ENCODE data around the gene TTLL11. TPM values are rescaled to one million over a fixed set of nuclear protein-coding genes. Genes with fewer than 3 reads are reported as not detected.

The TTLL11 gene
- total RNA-seq, 4 donors from 2014 or later: 9.1 to 47.4 (median 11.3) TPM

GRCh38 chr9:121783521-121784507 lies 309.3 kb downstream of the TTLL11 start:
- in situ Hi-C loops (cut with MboI; ENCODE audit: low pct_ligation_motif_present in 1 of 4, low pct_unique_long_range_greater_than_20kb in 1 of 4, low sequenced_read_pairs in 3 of 4) (no loop called here), intact Hi-C loops (cut with DNase I; ENCODE audit: low total_unique reads) (no loop called here)
- TF ChIP-seq POLR2A (IDR thresholded peaks at IDR 0.05): no peak
- TF ChIP-seq, protein P1, sequence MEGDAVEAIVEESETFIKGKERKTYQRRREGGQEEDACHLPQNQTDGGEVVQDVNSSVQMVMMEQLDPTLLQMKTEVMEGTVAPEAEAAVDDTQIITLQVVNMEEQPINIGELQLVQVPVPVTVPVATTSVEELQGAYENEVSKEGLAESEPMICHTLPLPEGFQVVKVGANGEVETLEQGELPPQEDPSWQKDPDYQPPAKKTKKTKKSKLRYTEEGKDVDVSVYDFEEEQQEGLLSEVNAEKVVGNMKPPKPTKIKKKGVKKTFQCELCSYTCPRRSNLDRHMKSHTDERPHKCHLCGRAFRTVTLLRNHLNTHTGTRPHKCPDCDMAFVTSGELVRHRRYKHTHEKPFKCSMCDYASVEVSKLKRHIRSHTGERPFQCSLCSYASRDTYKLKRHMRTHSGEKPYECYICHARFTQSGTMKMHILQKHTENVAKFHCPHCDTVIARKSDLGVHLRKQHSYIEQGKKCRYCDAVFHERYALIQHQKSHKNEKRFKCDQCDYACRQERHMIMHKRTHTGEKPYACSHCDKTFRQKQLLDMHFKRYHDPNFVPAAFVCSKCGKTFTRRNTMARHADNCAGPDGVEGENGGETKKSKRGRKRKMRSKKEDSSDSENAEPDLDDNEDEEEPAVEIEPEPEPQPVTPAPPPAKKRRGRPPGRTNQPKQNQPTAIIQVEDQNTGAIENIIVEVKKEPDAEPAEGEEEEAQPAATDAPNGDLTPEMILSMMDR (IDR thresholded peaks at IDR 0.05): no peak
- no peak for TF ChIP-seq POLR2AphosphoS5 (IDR thresholded peaks at IDR 0.05)
- no peak for TF ChIP-seq EP300 (IDR thresholded peaks at IDR 0.05; ENCODE audit: low read depth)
- WGBS, 2 donors (ENCODE audit: low coverage in 1 of 2): 80 to 100% methylated on average over 2 to 25 of the region's 26 CpGs
- Histone ChIP-seq H3K36me3 (peaks cover 0 to 23% (median 11%) of the 10 kb centered on the region in 4 donors), H3K9me3 (no peaks in the 10 kb centered on the region), H3K4me1 (peaks cover 0 to 11% (median 0%) of the 10 kb centered on the region in 4 donors), H3K27me3 (no peaks in the 10 kb centered on the region), H3K27ac (no peak overlapping the region), H3K4me3 (no peak overlapping the region)
- peak; percentile 7 for DNase-seq

DNA sequence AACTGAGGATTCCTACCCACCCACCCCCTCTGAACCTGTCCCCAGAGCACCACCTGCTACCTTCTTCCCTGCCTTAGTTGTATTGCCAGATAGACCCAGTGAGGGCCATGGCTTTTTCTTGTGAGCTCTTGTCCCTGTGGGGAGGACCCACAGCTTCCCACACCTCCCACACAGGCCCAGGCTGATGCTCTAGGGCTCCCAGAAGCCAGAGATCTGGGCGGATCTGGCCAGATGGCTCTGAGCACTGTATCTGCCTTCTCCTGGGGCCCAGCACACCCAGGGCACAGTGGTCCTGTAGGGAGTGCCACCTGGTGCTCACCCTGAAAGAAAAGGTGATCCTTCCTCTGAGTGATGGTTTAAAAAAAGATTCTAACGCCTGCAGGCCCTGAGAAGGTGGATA lies 310.0 kb downstream of the TTLL11 start:
- 79 to 100% methylated on average over 1 to 2 of the region's 2 CpGs for WGBS, 2 donors (ENCODE audit: low coverage in 1 of 2)
- Histone ChIP-seq H3K27me3 (no peaks in the 10 kb centered on the region), H3K4me3 (no peak overlapping the region), H3K36me3 (peaks cover 0 to 28% (median 13%) of the 10 kb centered on the region in 4 donors), H3K9me3 (no peaks in the 10 kb centered on the region), H3K4me1 (peaks cover 0 to 13% (median 0%) of the 10 kb centered on the region in 4 donors), H3K27ac (no peak overlapping the region)
- intact Hi-C loops (cut with DNase I; ENCODE audit: low total_unique reads) (no loop called here), in situ Hi-C loops (cut with MboI; ENCODE audit: low pct_ligation_motif_present in 1 of 4, low pct_unique_long_range_greater_than_20kb in 1 of 4, low sequenced_read_pairs in 3 of 4) (no loop called here)
- no peak for DNase-seq
- TF ChIP-seq, protein P1 (IDR thresholded peaks at IDR 0.05): no peak
- TF ChIP-seq POLR2A (IDR thresholded peaks at IDR 0.05) (no peak), EP300 (IDR thresholded peaks at IDR 0.05; ENCODE audit: low read depth) (no peak), POLR2AphosphoS5 (IDR thresholded peaks at IDR 0.05) (no peak)

GRCh38 chr9:121782514-121783110 lies 310.5 kb downstream of the TTLL11 start:
- no peaks in the 10 kb centered on the region for H3K9me3 ChIP-seq
- in situ Hi-C loops (cut with MboI; ENCODE audit: low pct_ligation_motif_present in 1 of 4, low pct_unique_long_range_greater_than_20kb in 1 of 4, low sequenced_read_pairs in 3 of 4) (no loop called here), intact Hi-C loops (cut with DNase I; ENCODE audit: low total_unique reads) (no loop called here)
- WGBS, 2 donors (ENCODE audit: low coverage in 1 of 2): 93% methylated on average over 13 of the region's 17 CpGs; no CpG with 5 or more reads in 1 of the 2 donors
- no peak overlapping the region for H3K4me3 ChIP-seq
- DNase-seq: peak; percentile 4
- no peak overlapping the region for H3K27ac ChIP-seq
- H3K36me3 ChIP-seq: peaks cover 0 to 33% (median 14%) of the 10 kb centered on the region in 4 donors
- H3K4me1 ChIP-seq: peaks cover 0 to 13% (median 0%) of the 10 kb centered on the region in 4 donors
- TF ChIP-seq, protein P1 (IDR thresholded peaks at IDR 0.05): no peak
- TF ChIP-seq POLR2AphosphoS5 (IDR thresholded peaks at IDR 0.05) (no peak), POLR2A (IDR thresholded peaks at IDR 0.05) (no peak), EP300 (IDR thresholded peaks at IDR 0.05; ENCODE audit: low read depth) (no peak)
- H3K27me3 ChIP-seq: no peaks in the 10 kb centered on the region

Measured in transverse colon (tissue), 4 donors.